GM21367 (cell line): ENCODE data around the gene PGBD5.

Source experiments
- ATAC-seq: cut with Tn5 transposase; IDR thresholded peaks from one replicate; pipeline ENCODE4 v1.9.1; 2021; ENCODE audit not compliant: unreplicated experiment

PGBD5 gene

DNA sequence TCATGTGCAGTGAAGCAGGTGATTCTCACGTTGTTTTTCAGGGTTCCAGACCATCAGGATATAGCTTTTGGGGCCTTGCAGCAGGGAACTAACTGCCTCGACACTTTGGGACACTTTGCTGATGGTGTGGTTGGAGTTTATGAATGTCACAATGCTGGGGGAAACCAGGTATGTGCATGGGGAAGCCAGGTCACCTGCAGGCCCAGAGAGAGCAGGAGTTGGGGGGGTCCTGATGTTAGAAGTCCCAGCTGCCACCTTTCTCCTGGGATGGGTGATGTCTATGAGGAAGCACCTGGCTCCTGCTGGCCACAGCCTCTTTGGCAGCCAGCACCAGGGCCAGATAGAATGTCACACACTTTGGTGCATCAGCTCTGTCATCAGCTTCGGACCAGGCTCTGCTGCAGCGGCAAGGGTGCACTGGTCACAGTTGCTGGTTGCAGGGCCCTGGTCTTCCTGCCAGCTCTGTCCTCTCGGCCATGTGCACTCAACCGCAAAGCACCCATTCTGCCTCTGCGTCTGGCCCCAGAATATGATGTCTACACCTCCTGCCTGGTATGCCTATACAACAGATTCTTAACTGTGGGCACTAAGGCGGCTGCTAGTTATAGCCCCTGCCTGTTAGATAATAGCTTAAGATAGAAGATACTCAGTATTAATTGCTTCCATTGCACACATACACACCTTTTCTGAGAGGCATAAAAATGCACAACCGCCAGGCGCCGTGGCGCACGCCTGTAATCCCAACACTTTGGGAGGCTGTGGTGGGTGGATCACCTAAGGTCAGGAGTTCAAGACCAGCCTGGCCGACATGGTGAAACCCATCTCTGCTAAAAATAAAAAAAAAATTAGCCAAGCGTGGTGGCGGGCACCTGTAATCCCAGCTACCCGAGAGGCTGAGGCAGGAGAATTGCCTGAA is 160.7 kb downstream of the PGBD5 start:
- no peak for ATAC-seq
